ENCODE measurements around the gene TNFSF10. TPM values are rescaled to one million over a fixed set of nuclear protein-coding genes. Genes with fewer than 3 reads are reported as not detected.

The TNFSF10 gene
- total and polyA plus RNA-seq, 9 of the 15 experiments (the other 6 are each of a cell fraction or from before 2014, with no cell fraction given) = 0.07 to 1.3 (median 0.27) TPM; not detected in 1

DNA sequence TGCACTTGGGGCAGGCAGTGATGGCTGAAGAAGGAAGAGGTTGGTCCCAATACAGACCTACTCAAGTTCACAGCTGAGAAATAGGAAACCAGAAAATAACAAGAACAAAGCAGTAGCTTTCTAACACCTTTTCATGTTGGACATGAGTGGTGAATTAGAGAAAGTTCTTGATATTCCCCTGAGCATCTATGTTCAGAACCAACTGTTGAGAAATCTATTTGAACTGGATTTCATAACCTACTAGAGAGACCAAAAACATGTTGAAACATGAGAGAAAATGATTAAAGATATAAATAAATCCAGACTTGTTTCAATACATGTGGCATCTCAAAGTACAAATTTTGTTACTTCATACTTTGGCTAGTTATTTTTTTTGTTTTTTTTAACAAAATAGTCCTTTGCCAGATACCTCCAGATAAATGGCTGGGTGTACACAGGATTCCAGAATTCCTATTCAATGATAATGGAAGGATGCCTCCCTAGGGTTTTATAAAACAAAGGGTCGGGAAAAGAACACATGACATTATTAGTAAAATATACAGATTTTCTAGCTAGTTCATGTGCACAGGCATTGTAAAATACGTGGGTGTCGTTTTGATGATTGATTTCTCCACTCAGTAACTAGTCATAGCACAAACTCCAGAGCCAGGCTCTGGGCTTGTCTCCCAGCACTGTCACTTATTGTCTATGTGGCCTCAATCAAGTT lies 34.4 kb upstream of the TNFSF10 start:
- DNase-seq (ENCODE audit: extremely low read depth in 1 of 4, low spot score in 3 of 4) = no peak
- 10% methylated on average over 3 of the region's 3 CpGs for WGBS (ENCODE audit: insufficient coverage, low coverage, missing lambda C conversion rate)
- no peak for ATAC-seq
- Histone ChIP-seq H3K27me3 (ENCODE audit: control insufficient read depth in 2 of 2, insufficient read depth in 2 of 2, low read length in 2 of 2) (no peaks in the 10 kb centered on the region), H3K4me1 (replicated peaks in 1 of 2; ENCODE audit: control insufficient read depth in 2 of 2, insufficient read depth in 2 of 2, low read length in 2 of 2) (peaks cover 1 to 2% of the 10 kb centered on the region in 2 experiments; a peak in 3 of 5 replicates), H3K9ac (ENCODE audit: insufficient read depth in 1 of 2, low read depth in 2 of 2, low read length in 2 of 2) (no peak overlapping the region), H3K4me2 (ENCODE audit: insufficient read depth, low read length) (no peak overlapping the region), H3K79me2 (ENCODE audit: control insufficient read depth, insufficient read depth, low read length) (no peaks in the 10 kb centered on the region), H3K4me3 (no peak overlapping the region), H3K9me1 (ENCODE audit: control insufficient read depth, insufficient read depth, low read length) (no peaks in the 10 kb centered on the region), H4K20me1 (replicated peaks; ENCODE audit: control insufficient read depth, insufficient read depth, low read length) (no peaks in the 10 kb centered on the region), H2AFZ (ENCODE audit: low read depth, low read length) (no peak overlapping the region), H3K36me3 (ENCODE audit: control insufficient read depth, insufficient read depth, low read length) (no peaks in the 10 kb centered on the region), H3K27ac (ENCODE audit: extremely low read depth, low read depth, low read length) (no peak overlapping the region), H3K9me3 (replicated peaks; ENCODE audit: control insufficient read depth, insufficient read depth, low read depth, low read length) (no peaks in the 10 kb centered on the region)
- in situ Hi-C loops (cut with MboI) = no loop called here
- CTCF ChIA-PET (ENCODE audit: low intra/inter-chr PET ratio) = no interaction called here
- POLR2A ChIA-PET = interaction anchor here (0.8 to 1.0 kb wide), 2 partner anchors 8 to 17 kb away, joined by 3 to 4 read pairs; no protein-coding TSS in a partner anchor
- no TSS peak for BruUV-seq (replicated peaks)
- intact Hi-C loops (cut with micrococcal nuclease) = no loop called here
- FAIRE-seq = no peak
- no peak for TF ChIP-seq TEAD4 (IDR thresholded peaks at IDR 0.05; ENCODE audit: low read length)
- no peak for TF ChIP-seq TEAD4 (CRISPR knock-in tag; IDR thresholded peaks at IDR 0.05; ENCODE audit: borderline replicate concordance)
- no peak for TF ChIP-seq EGR1 (conservative IDR thresholded peaks at IDR 0.05)
- TF ChIP-seq HDGF (IDR thresholded peaks at IDR 0.05) = no peak
- TF ChIP-seq ZNF778 (CRISPR knock-in tag; IDR thresholded peaks at IDR 0.05) = no peak
- no peak for TF ChIP-seq KDM1A (IDR thresholded peaks at IDR 0.05)
- no peak for TF ChIP-seq SMAD3 (CRISPR knock-in tag; conservative IDR thresholded peaks at IDR 0.05)
- TF ChIP-seq BMI1 (IDR thresholded peaks at IDR 0.05; ENCODE audit: low read length) = no peak
- no peak for TF ChIP-seq ZNF707 (CRISPR knock-in tag; conservative IDR thresholded peaks at IDR 0.05)
- no peak for TF ChIP-seq RFX5 (IDR thresholded peaks at IDR 0.05; ENCODE audit: low read depth, low read length)
- TF ChIP-seq, protein P1, sequence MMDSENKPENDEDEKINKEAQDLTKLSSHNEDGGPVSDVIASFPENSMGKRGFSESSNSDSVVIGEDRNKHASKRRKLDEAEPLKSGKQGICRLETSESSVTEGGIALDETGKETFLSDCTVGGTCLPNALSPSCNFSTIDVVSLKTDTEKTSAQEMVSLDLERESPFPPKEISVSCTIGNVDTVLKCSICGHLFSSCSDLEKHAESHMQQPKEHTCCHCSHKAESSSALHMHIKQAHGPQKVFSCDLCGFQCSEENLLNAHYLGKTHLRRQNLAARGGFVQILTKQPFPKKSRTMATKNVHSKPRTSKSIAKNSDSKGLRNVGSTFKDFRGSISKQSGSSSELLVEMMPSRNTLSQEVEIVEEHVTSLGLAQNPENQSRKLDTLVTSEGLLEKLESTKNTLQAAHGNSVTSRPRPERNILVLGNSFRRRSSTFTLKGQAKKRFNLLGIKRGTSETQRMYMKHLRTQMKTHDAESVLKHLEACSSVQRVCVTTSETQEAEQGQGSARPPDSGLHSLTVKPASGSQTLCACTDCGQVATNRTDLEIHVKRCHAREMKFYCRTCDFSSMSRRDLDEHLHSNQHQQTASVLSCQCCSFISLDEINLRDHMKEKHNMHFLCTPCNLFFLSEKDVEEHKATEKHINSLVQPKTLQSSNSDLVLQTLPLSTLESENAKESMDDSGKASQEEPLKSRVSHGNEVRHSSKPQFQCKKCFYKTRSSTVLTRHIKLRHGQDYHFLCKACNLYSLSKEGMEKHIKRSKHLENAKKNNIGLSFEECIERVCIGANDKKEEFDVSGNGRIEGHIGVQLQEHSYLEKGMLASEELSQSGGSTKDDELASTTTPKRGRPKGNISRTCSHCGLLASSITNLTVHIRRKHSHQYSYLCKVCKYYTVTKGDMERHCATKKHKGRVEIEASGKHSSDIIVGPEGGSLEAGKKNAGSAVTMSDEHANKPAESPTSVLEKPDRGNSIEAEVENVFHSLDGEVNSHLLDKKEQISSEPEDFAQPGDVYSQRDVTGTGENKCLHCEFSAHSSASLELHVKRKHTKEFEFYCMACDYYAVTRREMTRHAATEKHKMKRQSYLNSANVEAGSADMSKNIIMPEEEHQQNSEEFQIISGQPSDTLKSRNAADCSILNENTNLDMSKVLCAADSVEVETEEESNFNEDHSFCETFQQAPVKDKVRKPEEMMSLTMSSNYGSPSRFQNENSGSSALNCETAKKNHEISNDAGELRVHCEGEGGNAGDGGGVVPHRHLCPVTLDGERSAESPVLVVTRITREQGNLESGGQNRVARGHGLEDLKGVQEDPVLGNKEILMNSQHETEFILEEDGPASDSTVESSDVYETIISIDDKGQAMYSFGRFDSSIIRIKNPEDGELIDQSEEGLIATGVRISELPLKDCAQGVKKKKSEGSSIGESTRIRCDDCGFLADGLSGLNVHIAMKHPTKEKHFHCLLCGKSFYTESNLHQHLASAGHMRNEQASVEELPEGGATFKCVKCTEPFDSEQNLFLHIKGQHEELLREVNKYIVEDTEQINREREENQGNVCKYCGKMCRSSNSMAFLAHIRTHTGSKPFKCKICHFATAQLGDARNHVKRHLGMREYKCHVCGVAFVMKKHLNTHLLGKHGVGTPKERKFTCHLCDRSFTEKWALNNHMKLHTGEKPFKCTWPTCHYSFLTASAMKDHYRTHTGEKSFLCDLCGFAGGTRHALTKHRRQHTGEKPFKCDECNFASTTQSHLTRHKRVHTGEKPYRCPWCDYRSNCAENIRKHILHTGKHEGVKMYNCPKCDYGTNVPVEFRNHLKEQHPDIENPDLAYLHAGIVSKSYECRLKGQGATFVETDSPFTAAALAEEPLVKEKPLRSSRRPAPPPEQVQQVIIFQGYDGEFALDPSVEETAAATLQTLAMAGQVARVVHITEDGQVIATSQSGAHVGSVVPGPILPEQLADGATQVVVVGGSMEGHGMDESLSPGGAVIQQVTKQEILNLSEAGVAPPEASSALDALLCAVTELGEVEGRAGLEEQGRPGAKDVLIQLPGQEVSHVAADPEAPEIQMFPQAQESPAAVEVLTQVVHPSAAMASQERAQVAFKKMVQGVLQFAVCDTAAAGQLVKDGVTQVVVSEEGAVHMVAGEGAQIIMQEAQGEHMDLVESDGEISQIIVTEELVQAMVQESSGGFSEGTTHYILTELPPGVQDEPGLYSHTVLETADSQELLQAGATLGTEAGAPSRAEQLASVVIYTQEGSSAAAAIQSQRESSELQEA (IDR thresholded peaks at IDR 0.05; ENCODE audit: low read depth) = no peak

Data from K562 (cell line).